GM12878 (cell line): Measurements from ENCODE around the gene RDH5. TPM values are rescaled to one million over a fixed set of nuclear protein-coding genes. Genes with fewer than 3 reads are reported as not detected.

Source experiments
- ATAC-seq: fragments of 200-7000 bp; cut with Tn5 transposase; 3 replicates; pipeline ENCODE4 v1.9.1; 2020; ENCODE audit warnings: mild to moderate bottlenecking, moderate library complexity
- BruUV-seq: library from RNA; stranded (reverse); fragments of 400-500 nt; replicated peaks from 2 replicates; lab custom pipeline; 2021; lab: Mats Ljungman, UMichigan
- CTCF ChIA-PET: fragments of 300-600 bp; sonication (Branson Sonifier 250); formaldehyde crosslinking; extraction: SDS; loops from one replicate; lab custom pipeline; 2021; ENCODE audit warnings: inconsistent platforms; lab: Yijun Ruan, JAX
- POLR2A ChIA-PET: fragments of 350-600 bp; formaldehyde crosslinking; extraction: SDS; loops from one replicate; lab custom pipeline; 2021; ENCODE audit warnings: inconsistent platforms; lab: Charles Lee
- RAD21 ChIA-PET: fragments of 300-600 bp; sonication (Branson Sonifier 250); formaldehyde crosslinking; loops from one replicate; lab custom pipeline; 2023; ENCODE audit warnings: antibody characterized with exemption; ENCODE audit not compliant: unreplicated experiment; lab: Charles Lee
- SMC1A ChIA-PET: fragments of 300-600 bp; sonication (Branson Sonifier 250); formaldehyde crosslinking; loops from one replicate; lab custom pipeline; 2023; ENCODE audit not compliant: unreplicated experiment, uncharacterized antibody; lab: Charles Lee
- DNase-seq: peaks from one replicate; pipeline ENCODE4 v3.0.0-alpha.2; 2011; ENCODE audit warnings: low read depth, low spot score
- FAIRE-seq: peaks from 3 replicates; lab custom pipeline; 2011; peaks lifted over from hg19 to GRCh38; lab: Jason Lieb, UNC
- H2AFZ ChIP-seq: 2 replicates; pipeline ENCODE4 v1.6.0; 2011; ENCODE audit warnings: low read depth, low read length, control low read depth; ENCODE audit not compliant: control insufficient read depth
- H3K27ac ChIP-seq: 2 replicates; pipeline ENCODE4 v1.5.1; 2011; ENCODE audit warnings: control low read depth; ENCODE audit not compliant: control insufficient read depth, insufficient read depth
- H3K27me3 ChIP-seq, 2 experiments: replicated peaks in 1 of 2; 2 replicates each; pipeline versions ENCODE4 v1.6.0 to v1.6.1; 2011; ENCODE audit warnings: low read length in 1 of 2; ENCODE audit not compliant: control insufficient read depth in 2 of 2, insufficient read depth in 2 of 2
- H3K36me3 ChIP-seq, 2 experiments: 2 replicates each; pipeline ENCODE4 v1.5.1; 2011; ENCODE audit warnings: low read length in 1 of 2; ENCODE audit not compliant: control insufficient read depth in 2 of 2, insufficient read depth in 2 of 2
- H3K4me1 ChIP-seq: 2 replicates; pipeline ENCODE4 v1.6.1; 2011; ENCODE audit warnings: mild to moderate bottlenecking, low read length, moderate library complexity, mixed read lengths; ENCODE audit not compliant: control insufficient read depth, insufficient read depth
- H3K4me2 ChIP-seq: 2 replicates; pipeline ENCODE4 v1.6.0; 2011; ENCODE audit warnings: control low read depth; ENCODE audit not compliant: control insufficient read depth, insufficient read depth
- H3K4me3 ChIP-seq: fragments of 200-600 bp; sonication (generic); 2 replicates; pipeline ENCODE4 v1.5.1; 2016
- H3K79me2 ChIP-seq: 2 replicates; pipeline ENCODE4 v1.6.0; 2011; ENCODE audit warnings: low read length; ENCODE audit not compliant: control insufficient read depth, insufficient read depth
- H3K9ac ChIP-seq: 2 replicates; pipeline ENCODE4 v1.8.0; 2011; ENCODE audit warnings: low read length, control low read depth, mixed read lengths; ENCODE audit not compliant: control insufficient read depth, insufficient read depth
- H3K9me3 ChIP-seq: replicated peaks from 3 replicates; pipeline ENCODE4 v1.5.1; 2011; ENCODE audit warnings: mild to moderate bottlenecking, low read length; ENCODE audit not compliant: control insufficient read depth, insufficient read depth
- H4K20me1 ChIP-seq: 2 replicates; pipeline ENCODE4 v1.6.0; 2011; ENCODE audit not compliant: control insufficient read depth, insufficient read depth
- BRCA1 ChIP-seq: IDR thresholded peaks from 2 replicates; pipeline ENCODE4 v1.6.1; 2011; ENCODE audit warnings: low read depth, low read length, improper control_type of control experiment
- CHD1 ChIP-seq: IDR thresholded peaks from 2 replicates; pipeline ENCODE4 v1.6.1; 2012; ENCODE audit warnings: low read depth, low read length, improper control_type of control experiment
- LARP7 ChIP-seq: fragments of 450-650 bp; IDR thresholded peaks from 2 replicates; pipeline ENCODE4 v1.6.1; 2017; ENCODE audit warnings: mild to moderate bottlenecking
- MEF2A ChIP-seq: IDR thresholded peaks from 2 replicates; pipeline ENCODE4 v1.6.1; 2011; ENCODE audit warnings: low read depth, mild to moderate bottlenecking, low read length, moderate library complexity; ENCODE audit not compliant: insufficient read depth
- MTA2 ChIP-seq: fragments of 450-650 bp; IDR thresholded peaks from 2 replicates; pipeline ENCODE4 v1.6.1; 2016; ENCODE audit warnings: low read depth, mild to moderate bottlenecking, moderate library complexity
- RUNX3 ChIP-seq: IDR thresholded peaks from 2 replicates; pipeline ENCODE4 v1.6.1; 2012; ENCODE audit warnings: low read length, inconsistent platforms
- TCF12 ChIP-seq: IDR thresholded peaks from 2 replicates; pipeline ENCODE4 v1.6.1; 2011; ENCODE audit warnings: low read depth, mild to moderate bottlenecking, low read length
- YY1 ChIP-seq: IDR thresholded peaks from 2 replicates; pipeline ENCODE4 v1.6.1; 2011; ENCODE audit warnings: low read depth, mild to moderate bottlenecking, low read length
- ZBTB40 ChIP-seq: fragments of 450-650 bp; IDR thresholded peaks from 2 replicates; pipeline ENCODE4 v1.6.1; 2016; ENCODE audit warnings: mild to moderate bottlenecking, moderate library complexity, borderline replicate concordance
- ZNF274 ChIP-seq: IDR thresholded peaks from one replicate; pipeline ENCODE4 v1.8.0; 2011; ENCODE audit not compliant: insufficient read length, insufficient read depth
- WGBS: methylation state at CpG from one replicate; pipeline ENCODE4 v1.1.6; 2016; ENCODE audit warnings: low lambda C conversion rate; ENCODE audit not compliant: insufficient replicate concordance, insufficient coverage; ENCODE audit errors: missing lambda C conversion rate; 5-methylcytosine and 5-hydroxymethylcytosine counted together
- in situ Hi-C: fragments of 300-500 bp; cut with MboI; formaldehyde crosslinking; loops from 9 replicates; pipeline ENCODE4 v1.14.3; 2018; ENCODE audit warnings: mixed read lengths
- intact Hi-C: fragments of 100-400 bp; cut with micrococcal nuclease; formaldehyde crosslinking; loops from one replicate; pipeline ENCODE4 v1.14.2; 2022; ENCODE audit not compliant: unreplicated experiment
- polyA plus RNA-seq, 11 experiments: library from polyadenylated mRNA; depleted of rRNA in 4 of 11; unstranded in 6 of 11; stranded (reverse) in 5 of 11; fragments of >200 nt; fragmentation: Nextera tagmentation in 4 of 11; fragmentation: Illumina TruSeq in 1 of 11; extraction: Ambion mirVana in 4 of 11; extraction: Trizol in 1 of 11; gene quantifications; 1 replicate in 1 of 11; 2 replicates in 10 of 11; pipeline versions ENCODE4 v1.2.1 to v1.2.3, GENCODE V29; 2011 to 2016; ENCODE audit warnings: inconsistent platforms in 2 of 11, missing spikeins in 2 of 11, low read depth in 1 of 11
- total RNA-seq, 4 experiments: library from RNA; depleted of rRNA in 3 of 4; stranded (reverse); fragments of >200 nt in 3 of 4; fragmentation: Illumina TruSeq in 1 of 4; extraction: Trizol in 1 of 4; gene quantifications; 2 replicates each; pipeline versions ENCODE4 v1.2.1 to v1.2.3, GENCODE V29; 2013 to 2021

The RDH5 gene
- total and polyA plus RNA-seq, 10 of the 15 experiments (the other 5 are each of a cell fraction or from before 2014, with no cell fraction given) = 2.6 to 11.6 (median 7.3) TPM

- TF ChIP-seq ZBTB40 (no peak), TCF12 (no peak), BRCA1 (no peak), MEF2A (no peak)
Measured at GRCh38 chr12:55727643-55728185, 7.5 kb downstream of the RDH5 start (continued).

GRCh38 chr12:55728186-55728938 lies 8.2 kb downstream of the RDH5 start:
- H3K9me3 ChIP-seq = no peaks in the 10 kb centered on the region
- RAD21 ChIA-PET = interaction anchor here (0.6 to 4.4 kb wide), 10 partner anchors 9 to 460 kb away, joined by 3 to 58 read pairs (median 4); partner anchors contain the start of genes BLOC1S1, ORMDL2, RAB5B and RDH5
- peak overlapping the region; percentile 76 for H3K4me3 ChIP-seq
- ATAC-seq = peak; percentile 34
- peak overlapping the region; percentile 67 for H3K9ac ChIP-seq
- H3K27me3 ChIP-seq = no peaks in the 10 kb centered on the region
- peaks cover 11% of the 10 kb centered on the region for H3K79me2 ChIP-seq
- TF ChIP-seq ZNF274 = no peak
- peak; percentile 70; the same call in 1 of the 2 replicates for TF ChIP-seq YY1
- TF ChIP-seq CHD1 = peak; percentile 16; the same call in 1 of the 2 replicates
- no peak for TF ChIP-seq BRCA1
- 0 out of 2 replicates have a peak, but pooled peaks have one; percentile 0 for TF ChIP-seq MTA2
- TF ChIP-seq RUNX3 = peak; percentile 43
- no peak for TF ChIP-seq LARP7
- TF ChIP-seq, all 136 proteins: peak for 4
- H3K36me3 ChIP-seq = peaks cover 5 to 7% of the 10 kb centered on the region in 2 experiments; a peak in 3 of 4 replicates
- SMC1A ChIA-PET = interaction anchor here (1.2 to 2.7 kb wide), 3 partner anchors 10 to 189 kb away, joined by 3 to 30 read pairs (median 15); partner anchors contain the start of gene BLOC1S1
- DNase-seq (no peak), FAIRE-seq (no peak)
- in situ Hi-C loops = no loop called here
- CTCF ChIA-PET = interaction anchor here (0.9 to 2.9 kb wide), 8 partner anchors 9 to 632 kb away, joined by 3 to 59 read pairs (median 7); partner anchors contain the start of genes BLOC1S1, RDH5, RPL41 and SMARCC2
- H4K20me1 ChIP-seq = no peaks in the 10 kb centered on the region
- peak overlapping the region; percentile 68 for H3K27ac ChIP-seq
- WGBS = 0% methylated on average over 23 of the region's 61 CpGs
- peak overlapping the region; percentile 62 for H2AFZ ChIP-seq
- intact Hi-C loops = no loop called here
- POLR2A ChIA-PET = interaction anchor here (1.2 to 4.5 kb wide), 11 partner anchors 10 to 376 kb away, joined by 3 to 39 read pairs (median 6); partner anchors contain the start of genes BLOC1S1, ORMDL2, PA2G4 and PYM1
- BruUV-seq = no TSS peak
- peaks cover 11% of the 10 kb centered on the region for H3K4me1 ChIP-seq
- H3K4me2 ChIP-seq = peak overlapping the region; percentile 70
